ENCODE measurements around the gene LGALS9.

Gene LGALS9

GRCh38 chr17:27630607-27631410, at the start of gene LGALS9:
TSS of gene LGALS9 (plus strand) at chr17:27631188. CDS start at chr17:27631266, 78 bp downstream.
- DNase-seq (ENCODE audit: low read depth in 2 of 2, low spot score in 1 of 2) = peak in 1 of 2 donors; percentile 4

- no peak for DNase-seq (ENCODE audit: low read depth in 2 of 2, low spot score in 1 of 2)
Measured at GRCh38 chr17:27582696-27583095, 48.3 kb upstream of the LGALS9 start.

GRCh38 chr17:27585153-27585681, 45.8 kb upstream of the LGALS9 start:
- DNase-seq (ENCODE audit: low read depth in 2 of 2, low spot score in 1 of 2) = no peak

GRCh38 chr17:27585792-27586191, 45.2 kb upstream of the LGALS9 start:
- DNase-seq (ENCODE audit: low read depth in 2 of 2, low spot score in 1 of 2) = no peak

GRCh38 chr17:27586203-27586721, 44.7 kb upstream of the LGALS9 start:
- no peak for DNase-seq (ENCODE audit: low read depth in 2 of 2, low spot score in 1 of 2)

GRCh38 chr17:27588354-27588753, 42.6 kb upstream of the LGALS9 start:
- no peak for DNase-seq (ENCODE audit: low read depth in 2 of 2, low spot score in 1 of 2)

- DNase-seq (ENCODE audit: low read depth in 2 of 2, low spot score in 1 of 2) = no peak
Measured at GRCh38 chr17:27590864-27591263, 40.1 kb upstream of the LGALS9 start.

- no peak for DNase-seq (ENCODE audit: low read depth in 2 of 2, low spot score in 1 of 2)
Measured at GRCh38 chr17:27591986-27592385, 39.0 kb upstream of the LGALS9 start.

GRCh38 chr17:27593232-27593856, 37.6 kb upstream of the LGALS9 start:
- DNase-seq (ENCODE audit: low read depth in 2 of 2, low spot score in 1 of 2) = no peak

GRCh38 chr17:27593857-27594255, 37.1 kb upstream of the LGALS9 start:
- DNase-seq (ENCODE audit: low read depth in 2 of 2, low spot score in 1 of 2) = no peak

- DNase-seq (ENCODE audit: low read depth in 2 of 2, low spot score in 1 of 2) = no peak
Measured at GRCh38 chr17:27595208-27595607, 35.8 kb upstream of the LGALS9 start.

- DNase-seq (ENCODE audit: low read depth in 2 of 2, low spot score in 1 of 2) = no peak
Measured at GRCh38 chr17:27596096-27596495, 34.9 kb upstream of the LGALS9 start.

GRCh38 chr17:27596566-27597187, 34.3 kb upstream of the LGALS9 start:
- DNase-seq (ENCODE audit: low read depth in 2 of 2, low spot score in 1 of 2) = no peak

GRCh38 chr17:27597188-27597580, 33.8 kb upstream of the LGALS9 start:
- no peak for DNase-seq (ENCODE audit: low read depth in 2 of 2, low spot score in 1 of 2)

GRCh38 chr17:27597783-27598320, 33.1 kb upstream of the LGALS9 start:
- no peak for DNase-seq (ENCODE audit: low read depth in 2 of 2, low spot score in 1 of 2)

- DNase-seq (ENCODE audit: low read depth in 2 of 2, low spot score in 1 of 2) = no peak
Measured at GRCh38 chr17:27598337-27599050, 32.5 kb upstream of the LGALS9 start.

- no peak for DNase-seq (ENCODE audit: low read depth in 2 of 2, low spot score in 1 of 2)
Measured at GRCh38 chr17:27600471-27600870, 30.5 kb upstream of the LGALS9 start.

- peak; percentile 58 to 90 for DNase-seq (ENCODE audit: low read depth in 2 of 2, low spot score in 1 of 2)
Measured at GRCh38 chr17:27601069-27601974, 29.7 kb upstream of the LGALS9 start.

- DNase-seq (ENCODE audit: low read depth in 2 of 2, low spot score in 1 of 2) = no peak
Measured at GRCh38 chr17:27601975-27602302, 29.0 kb upstream of the LGALS9 start.

Measured in stimulated activated CD8-positive, alpha-beta memory T cell treated with anti-CD3 and anti-CD28 coated beads, Interleukin-4, amount 100 ng/mL, for 4 hours (primary cell).